Muscle layer of duodenum (tissue), 2 donors: ENCODE measurements around the gene LPP.

ENCODE experiments used
- H3K27ac ChIP-seq: one replicate; pipeline ENCODE4 v1.7.0; 2013; ENCODE audit warnings: mild to moderate bottlenecking, low read length
- H3K27me3 ChIP-seq: one replicate; pipeline ENCODE4 v1.7.0; 2013; ENCODE audit warnings: low read depth, mild to moderate bottlenecking, control low read depth, low read length
- H3K36me3 ChIP-seq, 2 donors: one replicate each; pipeline ENCODE4 v1.7.0; 2013; ENCODE audit warnings: low read length in 2 of 2, control low read depth in 1 of 2, mild to moderate bottlenecking in 1 of 2; ENCODE audit not compliant: insufficient read depth in 2 of 2, control insufficient read depth in 1 of 2
- H3K4me1 ChIP-seq, 2 donors: one replicate each; pipeline ENCODE4 v1.7.0; 2013; ENCODE audit warnings: low read length in 2 of 2, mild to moderate bottlenecking in 2 of 2, control low read depth in 1 of 2, moderate library complexity in 1 of 2; ENCODE audit not compliant: insufficient read depth in 2 of 2, control insufficient read depth in 1 of 2
- H3K4me3 ChIP-seq, 2 donors: one replicate each; pipeline ENCODE4 v1.7.0; 2013; ENCODE audit warnings: low read length in 2 of 2, low read depth in 1 of 2, mild to moderate bottlenecking in 1 of 2
- H3K9me3 ChIP-seq, 2 donors: one replicate each; pipeline ENCODE4 v1.7.0; 2013; ENCODE audit warnings: low read length in 2 of 2, control low read depth in 1 of 2, mild to moderate bottlenecking in 1 of 2; ENCODE audit not compliant: control insufficient read depth in 1 of 2
- donor health status: healthy.

The LPP gene

DNA sequence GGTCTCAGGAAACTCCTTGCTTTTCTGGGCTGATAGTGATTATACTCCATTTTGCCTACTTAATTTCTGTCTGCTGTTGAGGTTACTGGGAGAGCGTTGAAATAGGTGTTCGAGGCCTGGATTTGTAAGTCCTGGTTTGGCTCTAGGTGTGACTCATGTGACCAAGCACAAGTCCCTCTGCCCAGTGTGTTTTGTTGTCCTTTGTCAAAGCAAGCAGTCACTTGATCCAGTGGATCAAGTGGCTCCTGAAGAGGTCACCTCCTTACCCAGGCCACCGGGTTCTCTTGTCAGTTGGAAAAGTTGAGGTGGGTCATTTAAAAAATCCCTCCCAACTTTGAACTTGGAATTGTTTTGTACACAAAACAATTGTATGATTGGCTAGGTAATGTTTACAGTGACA is 70.0 kb downstream of the LPP start:
- Histone ChIP-seq H3K36me3 (peaks cover 0 to 3% of the 10 kb centered on the region in 2 donors), H3K4me3 (no peak overlapping the region), H3K27ac (peak overlapping the region; percentile 28), H3K9me3 (no peaks in the 10 kb centered on the region), H3K27me3 (no peaks in the 10 kb centered on the region), H3K4me1 (peaks cover 15 to 21% of the 10 kb centered on the region in 2 donors)

DNA sequence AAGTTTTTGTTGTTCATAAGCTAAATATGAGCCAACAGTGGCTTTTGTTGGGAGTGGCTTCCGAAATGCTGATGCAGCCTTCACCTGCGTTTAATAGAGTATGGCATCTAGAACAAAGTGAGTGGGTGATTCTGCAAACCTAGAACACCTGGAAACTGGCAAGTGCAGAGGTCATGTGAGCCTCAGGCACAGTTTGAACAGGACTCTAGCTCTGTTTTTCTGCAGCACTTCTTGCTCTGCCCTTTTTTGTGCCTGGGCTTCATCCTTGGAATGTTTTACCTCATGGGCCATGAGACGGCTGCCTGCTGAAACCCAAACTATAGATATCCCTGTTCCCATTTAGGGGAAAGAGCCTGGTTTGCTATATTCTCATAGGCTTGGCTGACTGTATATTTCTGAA is 73.5 kb downstream of the LPP start:
- peaks cover 7 to 21% of the 10 kb centered on the region in 2 donors for H3K4me1 ChIP-seq
- no peak overlapping the region for H3K4me3 ChIP-seq
- no peaks in the 10 kb centered on the region for H3K9me3 ChIP-seq
- no peaks in the 10 kb centered on the region for H3K27me3 ChIP-seq
- no peak overlapping the region for H3K27ac ChIP-seq
- no peaks in the 10 kb centered on the region for H3K36me3 ChIP-seq

- peaks cover 0 to 21% of the 10 kb centered on the region in 2 donors for H3K4me1 ChIP-seq
- H3K4me3 ChIP-seq: no peak overlapping the region
- H3K36me3 ChIP-seq: no peaks in the 10 kb centered on the region
- H3K27me3 ChIP-seq: no peaks in the 10 kb centered on the region
- peak overlapping the region; percentile 7 for H3K27ac ChIP-seq
- H3K9me3 ChIP-seq: no peaks in the 10 kb centered on the region
These were observed 75.2 kb downstream of the LPP start for GRCh38 chr3:188229177-188229576.

GRCh38 chr3:188229726-188230125 is 75.8 kb downstream of the LPP start:
- no peaks in the 10 kb centered on the region for H3K9me3 ChIP-seq
- peaks cover 0 to 24% of the 10 kb centered on the region in 2 donors for H3K4me1 ChIP-seq
- H3K27ac ChIP-seq: peak overlapping the region; percentile 7
- H3K36me3 ChIP-seq: no peaks in the 10 kb centered on the region
- H3K4me3 ChIP-seq: no peak overlapping the region
- no peaks in the 10 kb centered on the region for H3K27me3 ChIP-seq

DNA sequence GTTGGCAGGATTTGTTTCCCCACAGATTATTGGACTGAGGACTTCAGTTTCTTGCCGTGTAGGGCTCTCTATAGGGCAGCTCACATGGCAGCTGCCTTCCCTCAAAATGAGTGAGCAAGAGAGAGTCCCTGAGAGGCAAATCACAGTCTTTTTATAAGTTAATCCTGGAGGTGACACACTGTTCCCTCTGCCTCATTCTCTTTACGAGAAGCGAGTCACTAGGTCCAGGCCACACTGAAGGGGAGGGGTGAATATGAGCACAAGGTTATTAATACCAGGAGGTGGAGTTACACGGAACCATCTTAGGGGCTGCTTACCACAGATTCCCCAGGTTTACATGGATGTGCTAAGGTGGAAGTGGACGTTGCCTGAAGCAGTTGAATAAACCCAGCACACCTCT is 77.0 kb downstream of the LPP start:
- H3K27ac ChIP-seq: peak overlapping the region; percentile 73
- H3K4me3 ChIP-seq: no peak overlapping the region
- H3K27me3 ChIP-seq: no peaks in the 10 kb centered on the region
- peaks cover 0 to 27% of the 10 kb centered on the region in 2 donors for H3K4me1 ChIP-seq
- H3K36me3 ChIP-seq: no peaks in the 10 kb centered on the region
- no peaks in the 10 kb centered on the region for H3K9me3 ChIP-seq

GRCh38 chr3:188231456-188231855 is 77.5 kb downstream of the LPP start:
- Histone ChIP-seq H3K4me3 (no peak overlapping the region), H3K9me3 (no peaks in the 10 kb centered on the region), H3K27me3 (no peaks in the 10 kb centered on the region), H3K4me1 (peaks cover 0 to 22% of the 10 kb centered on the region in 2 donors), H3K36me3 (no peaks in the 10 kb centered on the region), H3K27ac (peak overlapping the region; percentile 73)

DNA sequence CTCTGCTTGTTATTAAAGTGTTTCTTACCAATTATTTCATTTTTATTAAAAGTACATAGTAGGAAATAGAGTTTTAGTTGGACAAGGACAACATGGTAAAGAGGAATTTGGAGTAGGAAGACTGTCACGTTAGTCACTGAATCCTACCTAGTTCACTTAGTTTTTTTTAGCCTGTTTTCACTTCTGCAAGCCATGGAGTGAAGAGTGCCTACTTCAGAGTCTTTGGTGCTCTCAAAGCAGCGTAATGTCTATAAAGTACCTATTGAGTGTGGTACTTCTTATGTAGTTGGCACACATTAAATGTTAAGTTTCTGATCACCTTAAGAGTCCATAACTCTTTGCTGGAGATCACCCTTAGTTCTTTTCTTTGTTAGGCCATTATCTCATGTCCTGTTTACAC is 78.7 kb downstream of the LPP start:
- Histone ChIP-seq H3K4me1 (peaks cover 0 to 23% of the 10 kb centered on the region in 2 donors), H3K4me3 (no peak overlapping the region), H3K36me3 (no peaks in the 10 kb centered on the region), H3K27ac (no peak overlapping the region), H3K27me3 (no peaks in the 10 kb centered on the region), H3K9me3 (no peaks in the 10 kb centered on the region)

- no peak overlapping the region for H3K4me3 ChIP-seq
- H3K9me3 ChIP-seq: no peaks in the 10 kb centered on the region
- peak overlapping the region; percentile 16 for H3K27ac ChIP-seq
- H3K36me3 ChIP-seq: no peaks in the 10 kb centered on the region
- no peaks in the 10 kb centered on the region for H3K27me3 ChIP-seq
- H3K4me1 ChIP-seq: peaks cover 0 to 20% of the 10 kb centered on the region in 2 donors
These were observed 79.4 kb downstream of the LPP start for GRCh38 chr3:188233320-188233719.

GRCh38 chr3:188234132-188234531 is 80.2 kb downstream of the LPP start:
- Histone ChIP-seq H3K4me3 (no peak overlapping the region), H3K4me1 (peaks cover 3 to 12% of the 10 kb centered on the region in 2 donors), H3K27ac (peak overlapping the region; percentile 16), H3K27me3 (no peaks in the 10 kb centered on the region), H3K9me3 (no peaks in the 10 kb centered on the region), H3K36me3 (no peaks in the 10 kb centered on the region)

- H3K4me3 ChIP-seq: no peak overlapping the region
- peaks cover 11 to 20% of the 10 kb centered on the region in 2 donors for H3K4me1 ChIP-seq
- no peak overlapping the region for H3K27ac ChIP-seq
- no peaks in the 10 kb centered on the region for H3K27me3 ChIP-seq
- no peaks in the 10 kb centered on the region for H3K36me3 ChIP-seq
- H3K9me3 ChIP-seq: no peaks in the 10 kb centered on the region
These were observed 82.3 kb downstream of the LPP start for GRCh38 chr3:188236271-188236670.

DNA sequence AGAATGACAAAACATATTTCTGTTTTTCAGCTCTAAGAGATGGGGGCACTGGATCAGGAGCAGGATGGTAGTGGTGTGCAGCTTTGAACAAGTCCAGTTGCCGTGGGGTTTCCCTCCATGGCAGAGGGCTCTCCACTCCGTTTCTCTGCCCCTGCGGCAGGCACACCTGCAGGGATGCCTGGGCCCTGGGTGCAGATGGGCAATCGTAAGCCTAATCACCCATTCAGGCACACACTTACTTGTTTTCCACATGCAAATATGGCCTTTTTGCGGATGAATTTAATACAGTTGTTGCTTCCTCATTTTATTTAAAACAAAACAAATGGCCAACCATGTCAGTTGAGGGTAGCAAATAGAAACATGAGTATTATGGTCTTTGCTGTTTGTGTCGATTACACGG is 85.1 kb downstream of the LPP start:
- Histone ChIP-seq H3K9me3 (no peaks in the 10 kb centered on the region), H3K27ac (no peak overlapping the region), H3K36me3 (no peaks in the 10 kb centered on the region), H3K4me3 (no peak overlapping the region), H3K4me1 (peaks cover 11 to 31% of the 10 kb centered on the region in 2 donors), H3K27me3 (no peaks in the 10 kb centered on the region)

GRCh38 chr3:188239577-188239976 is 85.6 kb downstream of the LPP start:
- H3K9me3 ChIP-seq: no peaks in the 10 kb centered on the region
- H3K27ac ChIP-seq: no peak overlapping the region
- H3K4me1 ChIP-seq: peaks cover 12 to 31% of the 10 kb centered on the region in 2 donors
- no peak overlapping the region for H3K4me3 ChIP-seq
- no peaks in the 10 kb centered on the region for H3K36me3 ChIP-seq
- no peaks in the 10 kb centered on the region for H3K27me3 ChIP-seq
